Stomach smooth muscle (tissue), 2 donors: ENCODE measurements around the gene NGEF.

Experiments
- H3K27ac ChIP-seq: one replicate; pipeline ENCODE4 v1.7.0; 2013; ENCODE audit warnings: mild to moderate bottlenecking, low read length, inconsistent platforms
- H3K27me3 ChIP-seq, 2 donors: one replicate each; pipeline ENCODE4 v1.7.0; 2013; ENCODE audit warnings: low read length in 2 of 2; ENCODE audit not compliant: insufficient read depth in 2 of 2, control insufficient read depth in 1 of 2
- H3K36me3 ChIP-seq, 2 donors: one replicate each; pipeline ENCODE4 v1.7.0; 2013; ENCODE audit warnings: low read length in 2 of 2; ENCODE audit not compliant: control insufficient read depth in 2 of 2, insufficient read depth in 2 of 2
- H3K4me1 ChIP-seq: one replicate; pipeline ENCODE4 v1.7.0; 2013; ENCODE audit warnings: low read length; ENCODE audit not compliant: control insufficient read depth, insufficient read depth
- H3K4me3 ChIP-seq, 2 donors: one replicate each; pipeline ENCODE4 v1.7.0; 2013; ENCODE audit warnings: low read length in 2 of 2
- H3K9ac ChIP-seq, 2 donors: one replicate each; pipeline ENCODE4 v1.7.0; 2013; ENCODE audit warnings: low read length in 2 of 2, mild to moderate bottlenecking in 1 of 2
- H3K9me3 ChIP-seq, 2 donors: one replicate each; pipeline ENCODE4 v1.7.0; 2013; ENCODE audit warnings: low read length in 2 of 2; ENCODE audit not compliant: control insufficient read depth in 2 of 2
- donor health status: healthy.
- donor health status: Pancreatic carcinoma.

The NGEF gene

GRCh38 chr2:232976666-232977437 is 36.2 kb downstream of the NGEF start:
- Histone ChIP-seq H3K27ac (no peak overlapping the region), H3K9me3 (no peaks in the 10 kb centered on the region), H3K4me3 (no peak overlapping the region), H3K4me1 (no peaks in the 10 kb centered on the region), H3K9ac (no peak overlapping the region), H3K36me3 (no peaks in the 10 kb centered on the region), H3K27me3 (peaks cover 0 to 2% of the 10 kb centered on the region in 2 donors)

- no peaks in the 10 kb centered on the region for H3K9me3 ChIP-seq
- peaks cover 0 to 2% of the 10 kb centered on the region in 2 donors for H3K27me3 ChIP-seq
- no peaks in the 10 kb centered on the region for H3K4me1 ChIP-seq
- no peak overlapping the region for H3K9ac ChIP-seq
- H3K27ac ChIP-seq = no peak overlapping the region
- H3K36me3 ChIP-seq = no peaks in the 10 kb centered on the region
- H3K4me3 ChIP-seq = no peak overlapping the region
Observed at GRCh38 chr2:232976176-232976575, 36.9 kb downstream of the NGEF start.

GRCh38 chr2:232974396-232974795 is 38.7 kb downstream of the NGEF start:
- Histone ChIP-seq H3K36me3 (no peaks in the 10 kb centered on the region), H3K27me3 (peaks cover 2 to 4% of the 10 kb centered on the region in 2 donors), H3K4me1 (no peaks in the 10 kb centered on the region), H3K27ac (no peak overlapping the region), H3K4me3 (no peak overlapping the region), H3K9ac (no peak overlapping the region), H3K9me3 (no peaks in the 10 kb centered on the region)

GRCh38 chr2:232973796-232974195 is 39.3 kb downstream of the NGEF start:
- Histone ChIP-seq H3K36me3 (no peaks in the 10 kb centered on the region), H3K27me3 (peaks cover 2 to 4% of the 10 kb centered on the region in 2 donors), H3K9ac (no peak overlapping the region), H3K27ac (no peak overlapping the region), H3K4me1 (no peaks in the 10 kb centered on the region), H3K4me3 (no peak overlapping the region), H3K9me3 (no peaks in the 10 kb centered on the region)

GRCh38 chr2:232973011-232973735 is 39.9 kb downstream of the NGEF start:
- Histone ChIP-seq H3K27ac (no peak overlapping the region), H3K4me3 (no peak overlapping the region), H3K9ac (no peak overlapping the region), H3K4me1 (no peaks in the 10 kb centered on the region), H3K9me3 (no peaks in the 10 kb centered on the region), H3K36me3 (no peaks in the 10 kb centered on the region), H3K27me3 (peaks cover 2 to 4% of the 10 kb centered on the region in 2 donors)

GRCh38 chr2:232971744-232972143 is 41.3 kb downstream of the NGEF start:
- Histone ChIP-seq H3K4me3 (no peak overlapping the region), H3K36me3 (no peaks in the 10 kb centered on the region), H3K27me3 (peaks cover 2 to 4% of the 10 kb centered on the region in 2 donors), H3K9me3 (no peaks in the 10 kb centered on the region), H3K27ac (no peak overlapping the region), H3K4me1 (no peaks in the 10 kb centered on the region), H3K9ac (no peak overlapping the region)

- no peak overlapping the region for H3K27ac ChIP-seq
- peaks cover 2 to 4% of the 10 kb centered on the region in 2 donors for H3K27me3 ChIP-seq
- no peak overlapping the region for H3K4me3 ChIP-seq
- H3K36me3 ChIP-seq = no peaks in the 10 kb centered on the region
- peaks cover 0 to 7% of the 10 kb centered on the region in 2 donors for H3K9me3 ChIP-seq
- H3K4me1 ChIP-seq = no peaks in the 10 kb centered on the region
- no peak overlapping the region for H3K9ac ChIP-seq
Observed at GRCh38 chr2:232970051-232970450, 43.0 kb downstream of the NGEF start.

GRCh38 chr2:232967474-232967873 is 45.6 kb downstream of the NGEF start:
- Histone ChIP-seq H3K27ac (no peak overlapping the region), H3K4me1 (no peaks in the 10 kb centered on the region), H3K4me3 (no peak overlapping the region), H3K27me3 (peaks cover 0 to 4% of the 10 kb centered on the region in 2 donors), H3K9me3 (peaks cover 0 to 7% of the 10 kb centered on the region in 2 donors), H3K36me3 (no peaks in the 10 kb centered on the region), H3K9ac (no peak overlapping the region)

GRCh38 chr2:232966122-232966521 is 46.9 kb downstream of the NGEF start:
- Histone ChIP-seq H3K27me3 (peaks cover 0 to 4% of the 10 kb centered on the region in 2 donors), H3K27ac (no peak overlapping the region), H3K4me3 (no peak overlapping the region), H3K4me1 (no peaks in the 10 kb centered on the region), H3K36me3 (no peaks in the 10 kb centered on the region), H3K9ac (no peak overlapping the region), H3K9me3 (peaks cover 0 to 14% of the 10 kb centered on the region in 2 donors)

- H3K9ac ChIP-seq = no peak overlapping the region
- H3K9me3 ChIP-seq = peaks cover 0 to 14% of the 10 kb centered on the region in 2 donors
- no peaks in the 10 kb centered on the region for H3K36me3 ChIP-seq
- H3K4me3 ChIP-seq = no peak overlapping the region
- H3K27ac ChIP-seq = no peak overlapping the region
- no peaks in the 10 kb centered on the region for H3K4me1 ChIP-seq
- H3K27me3 ChIP-seq = no peaks in the 10 kb centered on the region
Observed at GRCh38 chr2:232963913-232964312, 49.1 kb downstream of the NGEF start.

- H3K4me3 ChIP-seq = no peak overlapping the region
- H3K27ac ChIP-seq = no peak overlapping the region
- peaks cover 0 to 10% of the 10 kb centered on the region in 2 donors for H3K9me3 ChIP-seq
- no peaks in the 10 kb centered on the region for H3K36me3 ChIP-seq
- H3K27me3 ChIP-seq = no peaks in the 10 kb centered on the region
- H3K4me1 ChIP-seq = no peaks in the 10 kb centered on the region
- H3K9ac ChIP-seq = no peak overlapping the region
Observed at GRCh38 chr2:232960862-232961261, 52.2 kb downstream of the NGEF start.
